Naive B cell (primary cell): Measurements from ENCODE around the gene FHIT. TPM values are rescaled to one million over a fixed set of nuclear protein-coding genes. Genes with fewer than 3 reads are reported as not detected.

ENCODE experiments used
- ATAC-seq, 2 donors: fragments of 150-1000 bp; cut with Tn5 transposase; 2 replicates each; pipeline ENCODE4 v1.10.0; 2021; ENCODE audit warnings: low read depth in 2 of 2, mild to moderate bottlenecking in 2 of 2, moderate library complexity in 2 of 2
- DNase-seq: peaks from one replicate; pipeline ENCODE4 v3.0.0; 2022
- H3K27ac Mint-ChIP-seq, 6 donors: one replicate each; pipeline ENCODE4 v1.8.0; 2020 to 2022; ENCODE audit warnings: mild to moderate bottlenecking in 6 of 6, mixed read lengths in 6 of 6, moderate library complexity in 5 of 6, inconsistent platforms in 2 of 6
- H3K27me3 Mint-ChIP-seq, 3 donors: one replicate each; pipeline ENCODE4 v1.8.0; 2021 to 2022; ENCODE audit warnings: mixed read lengths in 3 of 3, mild to moderate bottlenecking in 1 of 3
- H3K36me3 Mint-ChIP-seq, 2 donors: one replicate each; pipeline ENCODE4 v1.8.0; 2020 to 2022; ENCODE audit warnings: mixed read lengths in 2 of 2, inconsistent platforms in 1 of 2, mild to moderate bottlenecking in 1 of 2
- H3K4me1 Mint-ChIP-seq, 3 donors: one replicate each; pipeline ENCODE4 v1.8.0; 2020 to 2022; ENCODE audit warnings: mixed read lengths in 3 of 3, inconsistent platforms in 1 of 3, mild to moderate bottlenecking in 1 of 3, moderate library complexity in 1 of 3
- H3K4me3 Mint-ChIP-seq, 8 donors: one replicate each; pipeline ENCODE4 v1.8.0; 2020 to 2022; ENCODE audit warnings: mild to moderate bottlenecking in 8 of 8, mixed read lengths in 8 of 8, moderate library complexity in 8 of 8, inconsistent platforms in 2 of 8
- H3K9me3 Mint-ChIP-seq, 7 donors: one replicate each; pipeline ENCODE4 v1.8.0; 2020 to 2022; ENCODE audit warnings: mixed read lengths in 7 of 7, mild to moderate bottlenecking in 5 of 7, inconsistent platforms in 2 of 7, moderate library complexity in 1 of 7
- polyA plus RNA-seq, 6 donors: library from polyadenylated mRNA; unstranded; fragments of 300-500 nt; fragmentation: Illumina TruSeq; gene quantifications; one replicate each; pipeline ENCODE4 v1.2.3, GENCODE V29; 2021; ENCODE audit warnings: low read depth in 6 of 6

Gene FHIT
- polyA plus RNA-seq, 6 donors from 2014 or later, result 3.2 to 12.6 (median 7.1) TPM

DNA sequence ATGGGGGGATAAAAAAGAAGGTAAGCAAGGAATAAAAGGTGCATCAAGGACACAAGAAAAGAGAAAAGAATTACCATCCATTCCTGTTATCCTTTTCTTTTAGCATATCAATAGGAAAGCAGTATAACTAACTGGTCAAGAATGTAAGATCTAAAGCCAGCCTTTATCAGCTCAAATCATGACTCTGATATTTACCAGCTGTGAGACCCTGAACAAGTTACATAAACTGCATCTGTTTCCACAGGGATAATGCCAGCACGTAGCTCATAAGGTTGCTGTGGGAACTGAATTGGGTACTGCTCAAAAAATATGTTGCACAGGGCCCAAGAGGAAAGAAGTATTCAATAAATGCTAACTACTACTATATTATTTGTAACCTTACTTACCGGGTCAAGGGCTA lies 1109.2 kb downstream of the FHIT start:
- Mint-ChIP-seq H3K4me3 (no peak overlapping the region), H3K36me3 (no peaks in the 10 kb centered on the region), H3K27ac (no peak overlapping the region), H3K9me3 (no peaks in the 10 kb centered on the region), H3K4me1 (no peaks in the 10 kb centered on the region), H3K27me3 (no peaks in the 10 kb centered on the region)
- no peak for ATAC-seq
- DNase-seq, result no peak

DNA sequence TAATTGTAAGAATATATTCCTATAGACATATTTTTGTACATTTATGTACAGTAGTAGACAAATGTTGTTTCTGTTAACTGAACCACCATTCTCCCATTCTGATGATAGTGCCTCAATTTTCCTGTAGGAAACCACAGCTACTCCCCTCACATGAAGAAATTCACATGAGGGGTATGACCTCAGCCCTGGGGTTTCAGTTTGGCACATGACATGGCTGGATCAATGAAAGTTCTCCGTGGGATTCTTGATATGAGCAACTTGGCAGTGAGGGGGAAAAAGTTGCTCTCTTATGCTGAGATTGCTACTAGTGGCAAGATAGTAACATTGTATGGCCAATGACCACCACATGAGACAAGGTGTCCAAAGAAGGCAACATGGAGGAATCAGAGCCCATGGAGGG lies 1111.1 kb downstream of the FHIT start:
- Mint-ChIP-seq H3K4me3 (no peak overlapping the region), H3K36me3 (no peaks in the 10 kb centered on the region), H3K27me3 (no peaks in the 10 kb centered on the region), H3K9me3 (no peaks in the 10 kb centered on the region), H3K27ac (no peak overlapping the region), H3K4me1 (no peaks in the 10 kb centered on the region)
- no peak for ATAC-seq
- DNase-seq, result no peak

DNA sequence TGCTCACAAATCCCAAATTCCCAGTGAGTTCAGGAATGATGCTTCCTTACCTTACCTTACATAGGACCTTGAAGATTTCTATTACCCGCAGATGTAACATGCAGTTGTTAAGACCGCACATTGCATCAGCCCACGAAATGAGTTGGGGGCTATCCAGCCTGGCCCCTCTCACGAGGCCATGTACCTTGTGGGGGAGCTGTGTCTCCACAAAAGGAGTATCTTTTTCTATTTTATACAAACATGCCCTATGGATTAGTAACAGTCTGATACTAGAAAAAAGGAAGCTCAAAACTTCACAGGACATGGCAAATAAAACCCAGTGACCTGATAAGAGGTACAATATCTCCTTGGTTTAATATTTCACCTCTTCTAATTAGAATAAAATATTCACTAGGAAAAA lies 1114.7 kb downstream of the FHIT start:
- H3K4me3 Mint-ChIP-seq, result no peak overlapping the region
- no peak for DNase-seq
- no peak overlapping the region for H3K27ac Mint-ChIP-seq
- peaks cover 0 to 6% (median 0%) of the 10 kb centered on the region in 3 donors for H3K27me3 Mint-ChIP-seq
- no peak for ATAC-seq
- peaks cover 0 to 2% (median 0%) of the 10 kb centered on the region in 7 donors for H3K9me3 Mint-ChIP-seq
- no peaks in the 10 kb centered on the region for H3K36me3 Mint-ChIP-seq
- peaks cover 0 to 9% (median 6%) of the 10 kb centered on the region in 3 donors for H3K4me1 Mint-ChIP-seq

DNA sequence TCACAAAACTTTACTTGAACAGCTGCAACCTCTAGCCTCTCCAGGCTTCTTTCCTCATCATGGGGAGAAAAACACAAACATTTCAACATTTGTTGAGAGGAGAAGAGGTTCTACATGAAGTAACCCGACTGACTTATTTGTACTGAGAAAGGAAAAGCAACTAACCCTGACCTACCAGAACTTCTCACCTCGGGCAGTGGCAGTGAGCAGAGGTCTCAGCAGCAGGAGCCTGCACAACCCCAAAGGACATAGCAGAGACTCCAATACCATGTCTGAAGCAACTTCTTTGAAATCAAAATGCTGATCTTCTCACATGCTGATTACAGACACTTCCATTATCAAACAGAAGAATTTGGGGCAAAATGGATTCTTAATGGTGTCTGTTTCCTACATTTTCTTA lies 1115.8 kb downstream of the FHIT start:
- peaks cover 0 to 6% (median 0%) of the 10 kb centered on the region in 3 donors for H3K27me3 Mint-ChIP-seq

DNA sequence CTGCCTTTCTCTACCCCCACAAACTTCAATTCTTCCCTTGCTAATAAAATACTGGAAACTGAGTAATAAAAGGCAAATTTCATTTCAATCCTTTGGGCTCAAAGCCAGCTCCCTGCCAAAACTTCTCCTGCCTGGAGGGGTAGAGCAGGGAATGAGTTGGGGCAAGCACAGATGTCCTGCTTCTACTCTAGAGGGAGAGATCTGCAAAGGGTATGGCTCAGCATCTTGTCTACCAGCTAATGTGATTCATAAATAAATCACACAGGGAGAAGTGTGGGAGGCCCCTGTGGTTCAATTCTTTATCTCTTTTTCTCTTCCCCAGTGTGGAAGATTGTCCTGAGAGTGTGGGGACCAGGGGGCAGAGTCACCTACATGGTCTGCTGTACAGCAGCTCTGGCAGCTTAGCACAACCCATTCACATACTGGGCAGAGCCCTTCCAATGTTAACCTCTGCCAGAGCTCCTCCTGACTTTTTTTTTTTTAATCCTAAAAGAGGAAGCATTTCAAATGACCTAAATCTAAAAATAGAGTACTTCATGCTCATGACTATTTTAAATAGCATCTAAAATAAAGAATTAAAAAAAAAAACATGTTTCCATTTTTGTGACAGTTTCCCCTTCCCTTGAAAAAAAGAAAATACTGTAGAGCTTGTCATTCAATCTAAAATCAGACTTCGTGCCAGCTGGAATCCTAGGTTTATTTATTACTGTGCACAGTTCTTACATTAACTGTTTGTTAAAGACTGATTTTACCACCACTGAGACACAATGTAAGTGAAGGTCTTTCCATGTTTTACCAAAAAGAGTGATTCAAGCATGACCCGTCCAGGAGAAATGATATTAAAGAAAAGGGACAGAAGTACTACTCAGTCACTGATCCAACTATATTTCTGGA lies 1117.7 kb downstream of the FHIT start:
- no peak for ATAC-seq
- peak overlapping the region in 1 of 8 donors; percentile 13 for H3K4me3 Mint-ChIP-seq
- peaks cover 0 to 7% (median 0%) of the 10 kb centered on the region in 7 donors for H3K9me3 Mint-ChIP-seq
- H3K27ac Mint-ChIP-seq, result peak overlapping the region in 1 of 6 donors; percentile 39
- no peak for DNase-seq
- H3K27me3 Mint-ChIP-seq, result peaks cover 0 to 6% (median 0%) of the 10 kb centered on the region in 3 donors
- peaks cover 0 to 9% (median 6%) of the 10 kb centered on the region in 3 donors for H3K4me1 Mint-ChIP-seq
- H3K36me3 Mint-ChIP-seq, result no peaks in the 10 kb centered on the region

More for the DNA sequence above, 1115.8 kb downstream of the FHIT start:
- Mint-ChIP-seq H3K4me3 (no peak overlapping the region), H3K9me3 (peaks cover 0 to 2% (median 0%) of the 10 kb centered on the region in 7 donors), H3K4me1 (peaks cover 0 to 9% (median 6%) of the 10 kb centered on the region in 3 donors), H3K27ac (no peak overlapping the region), H3K36me3 (no peaks in the 10 kb centered on the region)
- no peak for ATAC-seq
- DNase-seq, result no peak

DNA sequence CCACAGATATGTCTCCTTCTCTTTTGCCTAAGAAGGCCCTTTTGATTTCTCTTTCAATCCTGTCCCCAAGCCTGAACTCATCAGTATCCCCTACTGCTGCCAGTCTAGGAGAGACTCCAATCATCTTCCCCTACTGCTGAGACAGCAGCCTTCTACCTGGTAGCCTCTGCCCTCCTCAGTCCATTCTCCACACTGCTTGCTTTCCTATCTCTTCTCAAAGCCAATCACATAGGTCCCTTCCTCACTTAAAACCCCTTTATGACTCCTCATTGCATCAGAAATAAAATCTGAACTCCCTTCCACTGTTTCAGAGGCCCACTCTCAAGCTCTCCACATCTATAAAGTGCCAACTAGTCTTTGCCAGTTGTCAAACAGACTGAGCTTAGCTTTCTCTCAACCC lies 1119.6 kb downstream of the FHIT start:
- DNase-seq, result no peak
- peaks cover 0 to 6% (median 0%) of the 10 kb centered on the region in 3 donors for H3K27me3 Mint-ChIP-seq
- H3K4me3 Mint-ChIP-seq, result no peak overlapping the region
- no peaks in the 10 kb centered on the region for H3K36me3 Mint-ChIP-seq
- H3K4me1 Mint-ChIP-seq, result peaks cover 0 to 9% (median 6%) of the 10 kb centered on the region in 3 donors
- H3K27ac Mint-ChIP-seq, result peak overlapping the region in 1 of 6 donors; percentile 4
- ATAC-seq, result no peak
- H3K9me3 Mint-ChIP-seq, result peaks cover 0 to 7% (median 0%) of the 10 kb centered on the region in 7 donors

DNA sequence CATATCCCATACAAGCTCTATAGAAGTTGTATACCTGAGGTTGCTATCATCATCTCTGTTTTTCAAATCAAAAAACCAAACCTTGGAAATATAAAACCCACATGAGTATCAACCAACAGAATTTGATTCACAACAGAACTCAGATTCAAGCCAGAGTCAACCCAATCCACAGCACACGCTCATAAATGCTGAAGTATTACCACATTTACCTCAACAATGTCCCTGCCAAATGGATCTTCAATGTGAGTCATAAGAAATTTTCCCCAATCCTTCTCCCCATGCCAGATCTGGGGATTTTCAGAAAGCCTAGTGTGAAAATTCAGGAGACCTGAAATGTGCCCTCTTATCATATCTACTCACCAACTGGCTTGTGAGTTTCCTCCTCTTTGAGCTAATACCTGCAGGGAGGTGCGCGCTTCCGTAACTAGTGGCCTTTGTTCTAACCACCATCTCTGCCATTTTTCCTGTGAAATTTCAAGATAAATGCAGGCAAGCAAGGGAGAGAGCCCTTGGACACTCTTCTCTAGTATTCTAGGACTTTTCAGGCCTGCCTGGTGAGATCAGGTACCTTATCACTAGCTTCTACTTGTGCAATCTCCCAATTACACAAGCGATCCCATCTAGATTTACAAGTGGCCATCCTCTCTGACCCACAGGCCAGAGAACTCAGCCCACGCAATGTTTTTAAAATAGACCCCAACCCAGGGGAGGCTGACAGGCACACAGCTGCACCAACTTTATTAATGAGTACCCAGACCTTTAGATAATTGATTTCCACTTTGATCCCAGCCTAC lies 1124.5 kb downstream of the FHIT start:
- H3K9me3 Mint-ChIP-seq, result peaks cover 0 to 5% (median 0%) of the 10 kb centered on the region in 7 donors
- no peaks in the 10 kb centered on the region for H3K4me1 Mint-ChIP-seq
- H3K27me3 Mint-ChIP-seq, result no peaks in the 10 kb centered on the region
- ATAC-seq (no peak), DNase-seq (no peak)
- no peaks in the 10 kb centered on the region for H3K36me3 Mint-ChIP-seq
- no peak overlapping the region for H3K4me3 Mint-ChIP-seq
- H3K27ac Mint-ChIP-seq, result no peak overlapping the region

DNA sequence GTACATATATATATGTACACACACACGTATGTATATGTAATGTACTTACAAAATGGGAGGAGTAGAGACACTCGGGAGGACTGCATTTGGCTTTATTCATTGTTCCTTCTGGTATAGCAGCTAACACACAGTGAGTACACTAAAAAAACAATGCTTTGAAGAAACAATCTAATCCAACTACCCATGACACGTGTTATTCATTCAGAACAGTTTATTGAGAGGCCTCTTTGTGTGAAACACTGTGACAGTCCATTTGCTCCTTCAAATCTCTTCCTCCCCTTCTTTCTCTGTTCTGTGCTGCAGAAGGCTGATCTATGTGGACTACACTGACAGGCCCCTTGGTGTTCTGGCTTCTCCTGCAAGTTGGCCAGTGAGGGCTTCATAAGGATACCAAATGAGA lies 1125.6 kb downstream of the FHIT start:
- H3K9me3 Mint-ChIP-seq, result peaks cover 0 to 5% (median 0%) of the 10 kb centered on the region in 7 donors
- H3K36me3 Mint-ChIP-seq, result no peaks in the 10 kb centered on the region
- no peaks in the 10 kb centered on the region for H3K27me3 Mint-ChIP-seq
- H3K4me3 Mint-ChIP-seq, result no peak overlapping the region
- ATAC-seq (no peak), DNase-seq (no peak)
- H3K4me1 Mint-ChIP-seq, result no peaks in the 10 kb centered on the region
- no peak overlapping the region for H3K27ac Mint-ChIP-seq

DNA sequence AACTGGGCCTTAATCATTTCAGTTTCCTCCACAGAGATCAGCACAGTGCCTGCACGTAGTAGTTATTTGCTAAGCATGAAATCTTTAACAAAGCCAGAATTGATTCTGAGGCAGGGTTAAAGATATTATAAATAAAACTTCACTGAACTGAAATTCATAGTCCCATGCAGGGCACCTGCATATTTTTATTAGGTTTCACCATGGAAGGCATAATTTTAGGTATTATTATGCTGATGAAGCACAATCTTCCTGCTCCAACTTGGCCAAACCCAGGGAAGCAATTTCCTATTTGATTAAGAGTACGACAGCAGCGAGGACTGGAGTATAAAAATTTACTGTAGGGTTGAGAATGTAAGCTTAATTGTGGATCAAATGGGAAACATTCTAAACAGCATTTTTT lies 1131.0 kb downstream of the FHIT start:
- Mint-ChIP-seq H3K36me3 (no peaks in the 10 kb centered on the region), H3K9me3 (peaks cover 0 to 3% (median 0%) of the 10 kb centered on the region in 7 donors), H3K27me3 (no peaks in the 10 kb centered on the region), H3K4me3 (no peak overlapping the region), H3K4me1 (no peaks in the 10 kb centered on the region), H3K27ac (no peak overlapping the region)
- DNase-seq (no peak), ATAC-seq (no peak)

DNA sequence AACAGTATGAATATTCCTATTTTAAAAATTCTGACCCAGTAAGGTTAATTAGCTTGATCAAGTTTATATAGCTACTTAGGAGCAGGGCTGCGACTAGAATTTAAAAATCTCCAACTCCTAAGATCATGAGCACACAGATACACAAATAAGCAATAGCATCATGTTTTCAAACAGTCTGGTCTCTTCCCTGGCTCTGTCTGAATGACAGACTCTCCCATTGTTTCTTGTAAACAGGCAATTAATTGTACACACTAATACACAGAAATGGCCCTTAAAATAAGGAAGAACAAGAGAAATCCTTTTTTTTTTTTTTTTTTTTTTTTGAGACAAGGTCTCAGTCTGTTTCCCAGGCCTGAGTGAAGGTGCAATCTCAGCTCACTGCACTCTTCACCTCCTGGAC lies 1137.1 kb downstream of the FHIT start:
- DNase-seq (no peak), ATAC-seq (no peak)
- H3K27me3 Mint-ChIP-seq, result no peaks in the 10 kb centered on the region
- H3K36me3 Mint-ChIP-seq, result no peaks in the 10 kb centered on the region
- H3K4me3 Mint-ChIP-seq, result no peak overlapping the region
- no peaks in the 10 kb centered on the region for H3K4me1 Mint-ChIP-seq
- H3K27ac Mint-ChIP-seq, result peak overlapping the region in 1 of 6 donors; percentile 51
- peaks cover 0 to 3% (median 0%) of the 10 kb centered on the region in 7 donors for H3K9me3 Mint-ChIP-seq

DNA sequence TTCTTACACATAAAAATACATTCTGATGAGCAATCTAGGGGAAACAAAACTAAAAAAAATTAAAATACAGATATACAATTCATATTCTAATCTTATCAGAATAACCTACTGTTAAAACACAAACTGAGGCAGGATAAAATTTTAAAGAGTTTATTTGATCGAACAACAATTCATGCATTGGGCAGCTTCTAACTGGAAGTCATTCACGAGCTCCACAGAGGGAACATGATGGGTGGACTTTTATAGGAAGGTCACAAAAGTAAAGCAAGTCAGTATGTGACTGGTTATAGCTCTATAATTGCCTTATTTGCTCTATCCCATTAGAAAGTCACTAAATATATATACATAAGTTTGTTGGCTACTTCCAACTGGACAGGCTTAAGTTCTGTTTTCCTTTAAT lies 1144.0 kb downstream of the FHIT start:
- Mint-ChIP-seq H3K27me3 (no peaks in the 10 kb centered on the region), H3K4me1 (peaks cover 0 to 3% (median 0%) of the 10 kb centered on the region in 3 donors), H3K36me3 (no peaks in the 10 kb centered on the region), H3K27ac (no peak overlapping the region), H3K4me3 (no peak overlapping the region), H3K9me3 (no peaks in the 10 kb centered on the region)
- no peak for DNase-seq
- ATAC-seq, result no peak

DNA sequence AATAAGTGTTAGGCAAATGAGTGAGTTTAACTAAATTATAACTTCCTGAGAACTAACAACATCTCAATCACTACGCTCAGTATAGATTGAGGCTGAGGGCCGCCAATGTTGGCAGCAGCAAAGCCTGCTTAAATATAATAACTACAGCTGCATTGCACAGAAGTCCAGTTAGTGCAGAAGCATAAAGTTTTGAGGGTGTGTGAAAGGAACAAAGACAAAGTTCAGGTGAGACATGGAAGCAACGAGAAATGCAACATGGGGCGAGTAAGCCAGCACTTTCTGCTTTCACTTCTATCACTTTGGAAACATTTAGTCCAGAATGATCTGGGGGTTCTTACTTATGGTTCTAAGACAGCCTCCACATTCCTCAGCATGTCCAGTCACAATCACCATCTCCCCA lies 1149.1 kb downstream of the FHIT start:
- H3K9me3 Mint-ChIP-seq, result peaks cover 0 to 8% (median 2%) of the 10 kb centered on the region in 7 donors
- H3K27ac Mint-ChIP-seq, result no peak overlapping the region
- ATAC-seq (no peak), DNase-seq (no peak)
- H3K4me1 Mint-ChIP-seq, result peaks cover 0 to 3% (median 0%) of the 10 kb centered on the region in 3 donors
- H3K4me3 Mint-ChIP-seq, result no peak overlapping the region
- peaks cover 0 to 7% (median 7%) of the 10 kb centered on the region in 3 donors for H3K27me3 Mint-ChIP-seq
- no peaks in the 10 kb centered on the region for H3K36me3 Mint-ChIP-seq

DNA sequence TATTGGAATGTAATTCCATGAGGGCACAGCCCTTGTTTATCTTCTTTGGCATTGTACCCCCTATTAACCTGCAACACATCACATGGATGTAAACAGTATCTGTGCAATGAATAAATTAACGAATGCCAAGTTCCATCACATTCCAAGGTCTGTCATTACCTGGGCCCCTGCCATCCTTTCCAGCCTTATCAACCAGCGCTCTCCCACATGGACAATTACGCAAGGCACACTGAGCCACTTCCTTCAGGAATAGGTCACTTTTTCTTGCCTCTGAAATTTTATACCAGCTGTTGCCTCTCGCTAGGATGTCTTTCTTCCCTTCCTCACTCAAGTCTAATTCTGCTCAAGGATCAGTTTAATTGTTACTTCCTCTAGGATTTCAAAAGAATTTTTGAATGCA lies 1149.6 kb downstream of the FHIT start:
- Mint-ChIP-seq H3K27ac (peak overlapping the region in 1 of 6 donors; percentile 12), H3K36me3 (no peaks in the 10 kb centered on the region)

More for the DNA sequence above, 1149.6 kb downstream of the FHIT start:
- peaks cover 0 to 8% (median 2%) of the 10 kb centered on the region in 7 donors for H3K9me3 Mint-ChIP-seq
- DNase-seq (no peak), ATAC-seq (no peak)
- H3K27me3 Mint-ChIP-seq, result peaks cover 0 to 7% (median 7%) of the 10 kb centered on the region in 3 donors
- peaks cover 0 to 3% (median 0%) of the 10 kb centered on the region in 3 donors for H3K4me1 Mint-ChIP-seq
- H3K4me3 Mint-ChIP-seq, result no peak overlapping the region
